Lower leg skin (tissue), 3 donors: ENCODE results near the gene FLYWCH1.

Experiments
- CTCF ChIP-seq, 3 donors: fragments of 450-650 bp; IDR thresholded peaks; one replicate each; pipeline ENCODE4 v1.5.1; 2016; ENCODE audit warnings: antibody characterized with exemption in 3 of 3, mild to moderate bottlenecking in 3 of 3, moderate library complexity in 2 of 3
- POLR2A ChIP-seq, 2 donors: fragments of 450-650 bp; IDR thresholded peaks; one replicate each; pipeline ENCODE4 v1.6.1; 2016 to 2017; ENCODE audit warnings: antibody characterized with exemption in 2 of 2, mild to moderate bottlenecking in 1 of 2, moderate library complexity in 1 of 2

- peak in 1 of 3 donors; percentile 52 for TF ChIP-seq CTCF (IDR thresholded peaks at IDR 0.05)
- no peak for TF ChIP-seq POLR2A (IDR thresholded peaks at IDR 0.05)
Observed at GRCh38 chr16:2904100-2904921, 7.4 kb upstream of the FLYWCH1 start.
